Measurements from ENCODE around the gene H2BW2. TPM values are rescaled to one million over a fixed set of nuclear protein-coding genes. Genes with fewer than 3 reads are reported as not detected.

Gene H2BW2
- total RNA-seq, result not detected in 2 replicates

DNA sequence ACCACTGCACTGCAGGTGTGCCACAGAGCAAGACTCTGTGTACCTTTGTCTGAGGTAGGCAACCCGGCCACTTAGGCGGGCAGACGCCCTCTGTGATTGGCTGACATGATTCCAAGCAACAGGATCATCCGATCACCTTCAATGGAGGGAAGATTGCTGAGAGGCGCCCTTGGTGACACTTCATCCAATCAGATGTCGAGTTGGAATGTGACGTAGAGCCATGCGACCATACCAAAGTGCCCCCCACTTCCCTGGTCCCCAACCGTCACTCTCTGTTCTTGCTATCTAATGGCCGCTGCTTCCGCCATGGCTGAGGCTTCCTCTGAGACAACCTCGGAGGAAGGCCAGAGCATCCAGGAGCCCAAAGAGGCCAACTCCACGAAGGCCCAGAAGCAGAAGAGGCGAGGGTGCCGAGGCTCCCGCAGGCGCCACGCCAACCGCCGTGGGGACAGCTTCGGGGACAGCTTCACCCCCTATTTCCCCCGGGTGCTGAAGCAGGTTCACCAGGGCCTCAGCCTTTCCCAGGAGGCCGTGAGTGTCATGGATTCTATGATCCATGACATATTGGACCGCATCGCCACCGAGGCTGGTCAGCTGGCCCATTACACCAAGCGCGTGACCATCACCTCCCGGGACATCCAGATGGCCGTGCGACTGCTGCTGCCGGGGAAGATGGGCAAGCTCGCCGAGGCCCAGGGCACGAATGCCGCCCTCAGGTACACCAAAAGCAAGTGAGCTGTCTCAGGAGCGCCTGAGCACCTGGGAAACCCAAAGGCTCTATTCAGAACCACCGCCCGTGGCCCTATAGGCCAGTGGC lies at the start of gene H2BW2:
TSS of gene H2BW2 (plus strand) at position 268 of the 817 bp plus-strand sequence. CDS start at position 307, 39 bp downstream.

DNA sequence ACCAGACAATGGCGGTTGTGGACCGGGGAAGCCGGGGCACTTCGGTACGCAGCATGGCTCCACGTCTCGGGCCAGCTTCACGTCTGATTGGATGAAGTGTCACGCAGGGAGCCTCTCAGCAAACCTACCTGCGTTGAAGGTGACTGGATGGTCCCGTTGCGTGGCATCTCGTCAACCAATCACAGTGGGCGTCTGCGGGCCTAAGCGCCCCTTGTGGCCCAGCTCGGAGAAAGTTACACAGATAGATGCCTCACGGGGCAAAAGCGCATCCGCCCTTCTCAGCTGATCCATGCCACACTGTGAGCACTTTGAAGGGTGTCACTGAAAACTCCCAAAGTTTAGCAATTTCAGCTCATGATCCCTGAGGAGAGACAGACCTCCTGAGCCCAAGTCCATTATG lies 26.1 kb upstream of the H2BW2 start, which contains the start of gene H2BW1:
TSS of gene H2BW1 (minus strand) at position 103 of the 400 bp plus-strand sequence. CDS start 132 bp downstream, outside the sequence.

DNA sequence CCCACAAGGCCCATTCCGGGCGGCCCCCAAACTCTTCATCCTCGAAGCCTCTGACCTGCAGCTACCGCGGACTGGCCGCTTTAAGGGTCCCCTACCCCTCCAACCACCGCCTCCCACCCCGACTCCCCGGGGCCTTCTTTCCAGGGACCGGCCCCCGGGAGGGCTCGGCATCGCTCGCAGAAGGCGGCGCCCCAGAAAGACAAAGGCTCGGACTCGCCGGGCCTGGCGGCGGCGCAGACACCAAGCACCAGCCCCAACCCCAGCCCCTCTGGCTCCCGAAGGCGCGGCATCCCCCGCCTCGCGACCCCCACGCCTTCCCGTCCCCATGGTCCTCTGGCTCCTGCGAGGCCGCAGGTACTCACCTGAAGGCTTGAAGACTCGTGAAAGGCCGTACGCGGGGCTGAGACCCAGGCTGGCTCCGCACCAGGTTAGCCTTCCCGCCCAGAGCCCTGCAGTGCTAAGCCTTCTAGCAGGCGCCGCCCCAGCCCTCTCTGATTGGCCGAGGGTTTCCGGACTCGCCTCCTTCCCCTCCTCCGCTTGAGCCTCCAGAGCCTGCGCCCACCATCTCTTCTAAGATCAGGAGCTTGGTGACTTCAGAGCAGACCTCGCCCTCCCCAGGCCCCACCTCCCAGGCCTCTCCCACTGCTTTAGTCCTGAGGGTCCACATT lies 36.2 kb downstream of the H2BW2 start, which contains the start of gene TMSB15C:
TSS of gene TMSB15C (minus strand) at position 459 of the 668 bp plus-strand sequence.

Other genes starting within 250 kb of the H2BW2 start
- gene RAB9B, start 207.7 kb upstream of the H2BW2 start, total RNA-seq, result 0.13 TPM in 1 of 2 replicates, not detected in the other
- gene TMSB15B, start 77.3 kb upstream of the H2BW2 start, total RNA-seq, result 13.8 and 25.2 TPM in 2 replicates
- gene H2BW1, start 26.2 kb upstream of the H2BW2 start, total RNA-seq, result not detected in 2 replicates
- 1.9 and 3.2 TPM in 2 replicates for gene TMSB15C, start 36.3 kb downstream of the H2BW2 start, total RNA-seq
- gene ZCCHC18, start 72.6 kb downstream of the H2BW2 start, total RNA-seq, result 0.24 and 0.78 TPM in 2 replicates
- gene SLC25A53, start 117.1 kb downstream of the H2BW2 start, total RNA-seq, result 4.1 and 7.4 TPM in 2 replicates
- 11.5 and 14.9 TPM in 2 replicates for gene FAM199X, start 126.5 kb downstream of the H2BW2 start, total RNA-seq
- 0.13 TPM in 1 of 2 replicates, not detected in the other for gene ESX1, start 215.0 kb downstream of the H2BW2 start, total RNA-seq

Data from epithelial cell of alveolus of lung (primary cell).